ENCODE measurements around the gene PHYH.
"Not testable (repeated sequence)": the region's sequence is repeated elsewhere in the genome, so short reads cannot be mapped to it uniquely, and the experiment has no call there.

Gene PHYH

DNA sequence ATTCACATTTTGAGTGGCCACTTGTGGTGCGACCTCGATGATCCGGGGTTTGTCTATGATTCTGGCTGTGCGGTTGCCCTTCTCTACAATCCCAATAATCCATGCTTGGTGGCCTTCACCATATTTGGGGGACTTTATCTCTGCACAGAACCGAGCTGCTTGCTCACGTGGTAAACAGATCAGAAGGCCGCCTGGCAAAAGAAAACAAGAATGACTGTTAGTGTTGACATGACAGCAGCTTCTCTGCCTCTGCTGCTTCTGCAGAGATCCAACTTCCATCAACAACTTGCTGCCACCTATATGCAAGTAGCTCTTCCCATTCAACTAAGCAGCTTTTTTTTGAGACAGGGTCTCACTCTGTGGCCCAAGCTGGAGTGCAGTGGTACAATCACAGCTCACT, 19.3 kb upstream of the PHYH start:
- no peak for DNase-seq

- DNase-seq, result no peak
Measured at GRCh38 chr10:13317474-13317873, 17.6 kb upstream of the PHYH start.

- DNase-seq, result no peak
Measured at GRCh38 chr10:13316635-13317311, 16.9 kb upstream of the PHYH start.

GRCh38 chr10:13315361-13315760, 15.5 kb upstream of the PHYH start:
- DNase-seq, result no peak

- DNase-seq, result no peak
Measured at GRCh38 chr10:13311177-13311575, 11.3 kb upstream of the PHYH start.

GRCh38 chr10:13310518-13311176, 10.8 kb upstream of the PHYH start:
- no peak for DNase-seq

DNA sequence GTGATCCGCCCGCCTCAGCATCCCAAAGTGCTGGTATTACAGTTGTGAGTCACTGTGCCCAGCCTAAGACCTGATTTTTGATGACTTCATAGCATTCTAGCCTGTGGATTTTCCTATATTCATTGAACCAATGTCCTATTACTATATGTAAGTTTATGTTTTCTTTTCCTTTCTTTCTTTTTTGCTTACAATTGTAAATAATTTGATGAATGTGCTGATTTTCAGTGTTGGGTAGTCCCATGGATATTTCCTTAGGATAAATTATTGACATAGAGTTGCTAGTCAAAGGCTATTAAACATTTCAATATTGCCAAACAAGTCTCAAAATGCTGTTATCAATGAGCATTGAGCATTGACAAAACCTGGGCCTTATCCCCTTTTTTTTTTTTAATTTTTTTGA, 9.9 kb upstream of the PHYH start:
- no peak for DNase-seq

GRCh38 chr10:13308096-13308495, 8.2 kb upstream of the PHYH start:
- no peak for DNase-seq

GRCh38 chr10:13306103-13306502, 6.2 kb upstream of the PHYH start:
- DNase-seq, result no peak

- DNase-seq, result no peak
Measured at GRCh38 chr10:13302821-13303555, 3.1 kb upstream of the PHYH start.

- no peak for DNase-seq
Measured at GRCh38 chr10:13298748-13299436, 972 bp downstream of the PHYH start.

GRCh38 chr10:13296476-13296875, 3.4 kb downstream of the PHYH start:
- DNase-seq, result no peak

DNA sequence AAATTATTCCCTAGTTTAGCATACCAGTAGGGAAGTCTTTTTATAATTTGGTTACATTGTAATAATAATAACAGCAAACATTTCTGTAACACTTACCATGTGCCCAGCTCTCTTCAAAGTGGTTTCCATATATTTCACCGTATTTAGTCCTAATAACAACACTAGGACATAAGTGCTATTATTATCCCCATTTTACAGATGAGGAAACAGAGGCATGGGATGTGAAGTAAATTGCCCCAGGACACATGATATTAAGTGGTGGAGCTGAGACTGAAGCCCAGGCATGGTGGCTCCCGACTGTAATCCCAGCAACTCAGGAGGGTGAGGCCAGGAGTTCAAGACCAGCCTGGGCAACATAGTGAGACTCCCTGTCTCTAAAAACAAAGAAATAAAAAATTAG, 5.1 kb downstream of the PHYH start:
- DNase-seq, result no peak

GRCh38 chr10:13291821-13292773, 7.8 kb downstream of the PHYH start:
- DNase-seq, result no peak

DNA sequence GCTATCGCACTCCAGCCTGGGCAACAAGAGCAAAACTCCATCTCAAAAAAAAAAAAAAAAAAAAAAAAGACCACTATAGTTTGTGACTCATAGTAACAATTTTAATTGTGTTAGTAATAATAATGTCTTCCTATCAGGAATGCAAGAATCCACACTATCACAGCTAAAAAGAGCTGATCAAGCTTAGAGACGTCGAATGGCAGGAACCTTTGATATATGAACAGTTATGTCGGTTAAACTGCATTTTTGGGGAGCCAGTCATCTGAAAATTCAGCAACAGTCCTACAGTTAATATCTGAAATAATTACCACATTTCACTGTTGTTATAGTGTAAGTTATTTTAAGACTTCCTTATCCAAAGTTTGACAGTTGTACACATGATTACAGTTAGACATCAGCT, 8.8 kb downstream of the PHYH start:
- no peak for DNase-seq

- no peak for DNase-seq
Measured at GRCh38 chr10:13284050-13284449, 15.8 kb downstream of the PHYH start.

- DNase-seq, result not testable (repeated sequence)
Measured at GRCh38 chr10:13282348-13282747, 17.5 kb downstream of the PHYH start.

- DNase-seq, result no peak
Measured at GRCh38 chr10:13276749-13277365, 23.0 kb downstream of the PHYH start.

DNA sequence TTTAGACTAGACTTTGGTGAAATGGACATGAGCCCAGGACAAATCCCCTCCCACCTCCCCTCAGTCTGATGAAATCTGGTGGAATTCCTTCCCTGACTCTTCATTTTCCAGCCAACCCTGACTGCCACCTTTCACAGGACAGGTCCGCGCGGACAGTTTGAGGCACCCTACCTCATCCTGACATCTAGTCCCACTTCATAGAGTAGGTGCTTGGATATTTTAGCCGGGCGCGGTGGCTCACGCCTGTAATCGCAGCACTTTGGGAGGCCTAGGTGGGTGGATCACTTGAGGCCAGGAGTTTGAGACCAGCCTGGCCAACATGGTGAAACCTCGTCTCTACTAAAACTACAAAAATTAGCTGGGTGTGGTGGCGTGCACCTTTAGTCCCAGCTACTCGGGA, 23.7 kb downstream of the PHYH start:
- not testable (repeated sequence) for DNase-seq

DNA sequence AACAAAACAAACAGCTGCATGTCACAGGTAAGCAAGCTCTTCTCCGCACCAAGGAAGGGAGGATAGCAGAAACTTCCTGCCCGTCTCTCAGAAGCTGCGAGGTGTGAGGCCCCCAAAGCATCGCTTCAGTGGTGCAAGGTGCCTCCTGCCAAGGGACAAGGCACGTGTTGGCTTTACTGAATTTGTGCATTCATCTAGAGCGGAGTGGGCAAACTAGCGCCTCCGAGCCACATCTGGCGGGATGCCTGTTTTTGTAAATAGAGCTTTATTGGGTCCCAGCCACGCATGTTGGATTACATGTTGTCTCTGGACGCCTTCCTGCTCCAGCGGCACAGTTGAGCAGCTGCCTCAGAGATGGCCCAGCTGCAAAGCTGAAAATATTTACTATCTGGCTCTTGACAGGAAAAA, 27.7 kb downstream of the PHYH start:
- no peak for DNase-seq

GRCh38 chr10:13271552-13272163, 28.2 kb downstream of the PHYH start:
- DNase-seq, result peak; percentile 60 to 65

All from activated CD4-positive, alpha-beta T cell treated with anti-CD3 and anti-CD28 coated beads, Interleukin-2, amount 50 U/mL, for 48 hours (primary cell).